Activated naive CD8-positive, alpha-beta T cell treated with anti-CD3 and anti-CD28 coated beads, Interleukin-2, amount 10 ng/mL, durations not matched to agents 7 days and 5 days (primary cell): ENCODE data around the gene PSAP. TPM values are rescaled to one million over a fixed set of nuclear protein-coding genes. Genes with fewer than 3 reads are reported as not detected.
"Not testable (repeated sequence)": the region's sequence is repeated elsewhere in the genome, so short reads cannot be mapped to it uniquely, and the experiment has no call there.

Experiments
- ATAC-seq: fragments of 150-1000 bp; cut with Tn5 transposase; one replicate; pipeline ENCODE4 v1.10.0; 2021; ENCODE audit warnings: low read depth, moderate library complexity
- POLR2A ChIA-PET: fragments of 350-600 bp; sonication (Branson Sonifier 250); formaldehyde crosslinking; loops from one replicate; lab custom pipeline; 2021; ENCODE audit warnings: antibody characterized with exemption; lab: Charles Lee
- DNase-seq: peaks from one replicate; pipeline ENCODE4 v3.0.0; 2021
- H3K27ac Mint-ChIP-seq: one replicate; pipeline ENCODE4 v1.8.0; 2022; ENCODE audit warnings: mild to moderate bottlenecking, mixed read lengths
- H3K27me3 Mint-ChIP-seq: one replicate; pipeline ENCODE4 v1.8.0; 2022; ENCODE audit warnings: mild to moderate bottlenecking, moderate library complexity, mixed read lengths
- H3K36me3 Mint-ChIP-seq: one replicate; pipeline ENCODE4 v1.8.0; 2021; ENCODE audit warnings: mild to moderate bottlenecking, mixed read lengths
- H3K4me1 Mint-ChIP-seq: one replicate; pipeline ENCODE4 v1.8.0; 2021; ENCODE audit warnings: mixed read lengths
- H3K4me3 Mint-ChIP-seq: one replicate; pipeline ENCODE4 v1.8.0; 2022; ENCODE audit warnings: mild to moderate bottlenecking, moderate library complexity, mixed read lengths
- H3K9me3 Mint-ChIP-seq: one replicate; pipeline ENCODE4 v1.8.0; 2021; ENCODE audit warnings: mixed read lengths
- total RNA-seq, 2 experiments: library from RNA; stranded (reverse); gene quantifications; one replicate each; pipeline ENCODE4 v1.2.3, GENCODE V29; 2021

The PSAP gene
- total RNA-seq, 2 experiments from 2014 or later: 171 to 175 TPM

DNA sequence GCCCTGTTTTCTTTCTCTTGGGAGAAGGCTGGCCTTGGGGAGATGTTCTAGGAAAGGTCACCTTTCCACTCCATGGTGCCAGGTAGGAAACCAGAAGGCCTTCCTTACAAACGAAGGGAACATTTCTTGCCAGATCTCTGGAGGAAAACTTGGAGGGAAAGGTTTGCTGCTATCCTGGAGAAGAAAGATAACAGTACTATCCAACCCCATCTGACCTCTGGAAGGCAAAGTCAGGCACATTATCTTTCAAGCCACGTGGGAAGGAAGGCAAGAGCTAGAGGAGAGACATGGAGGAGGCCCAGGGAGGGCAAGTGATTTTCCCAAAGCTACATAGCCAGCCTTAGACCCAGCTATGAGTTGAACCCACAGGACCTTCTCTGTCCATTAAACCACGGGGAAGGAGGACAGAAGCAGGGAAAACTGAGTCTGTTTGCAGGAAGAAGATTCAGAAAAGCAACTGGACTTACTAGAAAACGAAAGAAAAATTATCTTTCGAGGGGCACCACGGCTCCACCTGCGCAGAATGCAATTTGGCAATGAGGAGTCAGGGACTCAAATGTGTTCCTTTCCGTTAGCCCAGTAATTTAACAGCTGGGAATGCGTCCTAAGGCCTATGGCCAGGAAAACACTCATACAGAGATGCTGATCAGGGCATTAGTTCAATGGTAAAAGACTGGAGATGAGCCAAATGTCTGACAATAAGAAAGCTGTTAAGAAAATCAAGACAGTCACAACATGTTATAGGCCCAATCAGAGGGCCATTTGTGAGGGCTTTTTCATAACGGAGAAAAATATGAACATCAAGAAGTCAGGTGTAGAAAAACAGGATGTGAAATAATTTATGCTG, 32.0 kb upstream of the PSAP start:
- no peak for DNase-seq
- H3K4me1 Mint-ChIP-seq: peaks cover 19% of the 10 kb centered on the region
- H3K36me3 Mint-ChIP-seq: no peaks in the 10 kb centered on the region
- no peak for ATAC-seq
- no peak overlapping the region for H3K4me3 Mint-ChIP-seq
- H3K9me3 Mint-ChIP-seq: no peaks in the 10 kb centered on the region
- POLR2A ChIA-PET: interaction anchor here (1.0 to 1.4 kb wide), 2 partner anchors 32 to 38 kb away, joined by 4 to 5 read pairs; partner anchors contain the start of gene PSAP
- peaks cover 12% of the 10 kb centered on the region for H3K27me3 Mint-ChIP-seq
- H3K27ac Mint-ChIP-seq: no peak overlapping the region

DNA sequence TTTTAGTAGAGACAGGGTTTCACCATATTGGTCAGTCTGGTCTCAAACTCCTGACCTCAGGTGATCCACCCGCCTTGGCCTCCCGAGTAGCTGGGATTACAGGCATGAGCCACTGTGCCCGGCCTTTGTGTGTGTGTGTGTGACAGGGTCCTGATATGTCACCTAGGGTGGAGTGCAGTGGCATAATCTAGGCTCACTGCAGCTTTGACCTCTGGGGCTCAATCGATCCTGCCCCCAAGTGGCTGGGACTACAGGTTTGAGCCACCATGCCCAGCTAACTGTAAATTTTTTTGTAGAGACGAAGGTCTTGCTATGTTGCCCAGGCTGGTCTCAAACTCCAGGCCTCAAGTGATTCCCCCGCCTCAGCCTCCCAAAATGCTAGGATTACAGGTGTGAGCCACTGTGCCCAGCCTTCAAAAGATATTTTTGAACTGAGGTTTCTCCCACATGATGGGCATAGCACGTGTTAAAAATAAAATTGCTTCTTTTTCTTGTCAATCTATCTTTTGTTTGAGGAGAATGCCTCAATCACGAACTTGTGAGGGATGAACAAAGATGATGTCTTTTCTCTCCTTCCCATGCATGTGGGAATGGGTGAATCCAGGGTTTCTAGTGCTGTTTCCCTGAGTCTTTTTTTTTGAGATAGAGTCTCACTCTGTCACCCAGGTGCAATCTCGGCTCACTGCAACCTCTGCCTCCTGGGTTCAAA, 30.8 kb upstream of the PSAP start:
- ATAC-seq: no peak
- Mint-ChIP-seq H3K27ac (no peak overlapping the region), H3K27me3 (peaks cover 7% of the 10 kb centered on the region), H3K4me1 (peaks cover 23% of the 10 kb centered on the region), H3K4me3 (no peak overlapping the region), H3K36me3 (no peaks in the 10 kb centered on the region), H3K9me3 (no peaks in the 10 kb centered on the region)
- no peak for DNase-seq
- POLR2A ChIA-PET: interaction anchor here (0.8 to 1.4 kb wide), 2 partner anchors 37 to 227 kb away, joined by 3 to 4 read pairs; no protein-coding TSS in a partner anchor

DNA sequence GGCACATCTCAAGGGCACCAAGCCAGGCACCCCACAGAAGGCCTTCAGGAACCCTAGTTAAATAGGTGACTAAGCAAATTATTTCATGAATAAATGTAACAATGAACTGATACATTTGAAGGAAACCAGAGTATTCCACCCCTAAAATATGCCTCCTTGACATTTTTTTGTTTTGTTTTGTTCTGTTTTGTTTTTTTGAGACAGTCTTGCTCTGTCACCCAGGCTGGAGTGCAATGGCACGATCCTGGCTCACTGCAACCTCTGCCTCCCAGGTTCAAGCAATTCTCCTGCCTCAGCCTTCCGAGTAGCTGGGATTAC, 30.2 kb upstream of the PSAP start:
- H3K27ac Mint-ChIP-seq, DNase-seq, H3K4me3 Mint-ChIP-seq, H3K36me3 Mint-ChIP-seq, POLR2A ChIA-PET, H3K9me3 Mint-ChIP-seq, ATAC-seq, H3K27me3 Mint-ChIP-seq: not testable (repeated sequence)
- H3K4me1 Mint-ChIP-seq: peaks cover 23% of the 10 kb centered on the region

DNA sequence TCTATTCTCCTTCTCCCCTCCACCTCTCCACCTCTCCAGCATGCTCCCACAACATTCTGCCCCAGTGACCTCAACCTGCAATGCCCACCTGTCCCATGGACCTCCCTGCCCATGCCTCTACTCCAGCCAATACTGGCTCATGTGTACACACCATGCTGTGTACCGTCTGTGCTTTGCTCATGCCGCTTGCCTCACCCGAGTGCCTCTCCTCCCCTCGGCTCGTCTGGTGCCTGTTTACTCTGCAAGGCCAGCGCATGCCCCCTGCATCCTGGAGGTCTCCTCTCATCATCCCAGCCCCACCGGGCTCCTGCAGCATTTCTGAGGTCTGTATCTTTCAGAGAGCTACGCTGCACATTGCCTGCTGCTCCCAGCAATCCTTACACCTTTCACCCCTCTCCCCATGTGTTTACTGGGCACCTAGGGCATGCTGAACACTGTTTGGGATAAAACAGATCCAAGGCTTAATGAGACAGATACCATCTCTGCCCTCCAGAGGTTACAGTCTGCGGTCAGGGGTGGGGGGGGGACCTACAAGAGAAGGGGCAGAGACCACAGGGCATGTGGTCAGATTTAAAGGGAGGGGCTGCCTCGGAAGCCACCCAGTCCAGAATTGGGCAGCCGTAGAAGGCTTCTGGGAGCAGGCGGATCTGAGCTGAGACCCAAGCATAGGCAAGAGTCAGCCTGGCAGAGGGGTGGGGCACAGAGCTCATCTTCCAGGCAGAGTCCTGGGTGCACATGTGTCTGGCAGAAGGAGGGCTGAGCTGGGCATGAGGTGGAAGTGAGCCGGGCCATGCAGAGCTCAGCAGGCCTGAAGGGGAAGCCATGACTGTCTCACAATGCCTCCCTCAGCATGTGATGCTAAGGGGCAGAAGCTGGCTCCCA, 29.6 kb upstream of the PSAP start:
- Mint-ChIP-seq H3K27me3 (peaks cover 4% of the 10 kb centered on the region), H3K9me3 (no peaks in the 10 kb centered on the region)

DNA sequence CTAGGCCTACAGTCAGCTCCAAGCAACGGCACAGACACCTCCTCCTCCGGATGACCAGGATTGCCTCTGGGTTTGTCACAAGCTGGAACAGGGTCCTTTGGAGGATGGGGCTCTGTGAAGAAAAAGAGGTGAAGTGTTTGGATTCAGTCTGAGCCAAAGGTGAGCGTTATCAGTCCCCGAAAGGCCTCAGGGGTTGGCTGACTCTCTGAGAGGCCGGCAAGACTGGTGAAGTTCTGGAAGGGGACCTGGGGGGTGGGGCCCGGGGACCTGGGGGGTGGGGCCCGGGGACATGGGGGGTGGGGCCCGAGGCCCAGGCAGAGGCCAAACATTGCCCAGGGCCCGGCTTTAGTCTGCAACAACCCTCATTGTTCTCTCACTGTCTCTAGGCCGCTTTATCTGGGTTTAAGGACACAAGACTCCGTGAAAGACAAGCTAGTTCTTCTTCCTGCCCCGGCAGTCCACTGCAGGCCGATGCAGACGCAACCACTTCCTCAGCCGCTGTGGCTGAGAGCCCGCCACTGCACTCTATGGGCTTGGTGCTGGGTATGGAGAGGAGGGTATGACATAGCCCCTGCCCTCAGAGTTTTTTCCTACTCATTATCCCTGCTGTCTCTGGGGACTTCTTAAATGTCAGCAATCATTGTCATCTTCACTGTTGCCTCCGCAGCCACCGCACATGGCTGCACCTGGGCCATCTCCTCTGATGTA, 27.4 kb upstream of the PSAP start:
- Mint-ChIP-seq H3K9me3 (no peaks in the 10 kb centered on the region), H3K27me3 (no peaks in the 10 kb centered on the region), H3K4me1 (peaks cover 23% of the 10 kb centered on the region), H3K4me3 (peak overlapping the region; percentile 68), H3K27ac (peak overlapping the region; percentile 89), H3K36me3 (no peaks in the 10 kb centered on the region)
- POLR2A ChIA-PET: interaction anchor here (0.6 to 1.5 kb wide), 7 partner anchors 18 to 857 kb away, joined by 3 to 5 read pairs (median 3); no protein-coding TSS in a partner anchor
- peak; percentile 94 for ATAC-seq
- DNase-seq: peak; percentile 64

More for the DNA sequence above, 29.6 kb upstream of the PSAP start:
- no peak overlapping the region for H3K4me3 Mint-ChIP-seq
- H3K27ac Mint-ChIP-seq: peak overlapping the region; percentile 14
- no peak for DNase-seq
- no peaks in the 10 kb centered on the region for H3K36me3 Mint-ChIP-seq
- no peak for ATAC-seq
- peaks cover 23% of the 10 kb centered on the region for H3K4me1 Mint-ChIP-seq
- POLR2A ChIA-PET: no interaction called here

DNA sequence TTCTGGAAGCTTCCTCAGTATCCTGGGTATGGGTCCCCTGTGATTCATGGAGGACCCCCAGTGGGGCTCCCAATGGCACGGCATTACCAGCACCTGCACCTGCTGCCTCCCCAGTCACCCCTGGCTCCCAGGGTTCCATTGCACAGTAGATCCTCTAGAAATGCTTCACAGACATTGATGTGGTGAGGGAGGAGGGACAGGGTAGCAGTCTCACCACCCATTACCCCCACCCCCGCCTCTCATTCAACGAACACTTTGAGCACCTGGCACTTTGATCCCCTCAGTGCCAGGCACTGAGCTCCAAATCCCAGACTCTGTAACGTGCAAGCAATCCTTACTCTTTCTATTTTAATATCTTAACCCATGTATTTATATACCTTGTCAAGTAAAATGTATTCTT, 26.8 kb upstream of the PSAP start:
- H3K27ac Mint-ChIP-seq: peak overlapping the region; percentile 89
- ATAC-seq: no peak
- POLR2A ChIA-PET: interaction anchor here (0.6 to 1.5 kb wide), 4 partner anchors 17 to 857 kb away, joined by 3 to 5 read pairs (median 4); no protein-coding TSS in a partner anchor

DNA sequence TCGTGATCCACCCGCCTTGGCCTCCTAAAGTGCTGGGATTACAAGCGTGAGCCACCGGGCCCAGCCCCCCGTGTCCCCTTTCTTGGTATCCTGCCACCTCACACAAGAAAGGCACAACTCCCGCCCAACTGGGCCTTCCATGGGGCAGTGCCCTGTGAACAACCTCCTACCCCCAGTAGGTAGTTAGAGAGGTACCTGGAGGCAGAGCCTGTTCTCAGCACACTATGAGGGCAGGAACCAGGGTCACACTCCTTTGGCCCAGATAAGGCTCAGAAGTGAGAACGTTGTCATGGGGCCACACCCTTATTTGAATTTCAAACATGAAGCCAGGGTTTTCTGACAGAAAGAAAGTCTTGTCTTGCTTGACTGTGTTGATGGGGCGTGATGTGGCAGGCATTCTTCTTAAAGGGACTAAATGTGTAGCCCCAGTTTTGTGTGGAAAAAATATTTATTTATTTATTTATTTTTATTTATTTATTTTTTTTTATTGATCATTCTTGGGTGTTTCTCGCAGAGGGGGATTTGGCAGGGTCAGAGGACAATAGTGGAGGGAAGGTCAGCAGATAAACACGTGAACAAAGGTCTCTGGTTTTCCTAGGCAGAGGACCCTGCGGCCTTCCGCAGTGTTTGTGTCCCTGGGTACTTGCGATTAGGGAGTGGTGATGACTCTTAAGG, 23.8 kb upstream of the PSAP start:
- H3K9me3 Mint-ChIP-seq, H3K4me3 Mint-ChIP-seq, H3K27ac Mint-ChIP-seq, ATAC-seq, H3K27me3 Mint-ChIP-seq, POLR2A ChIA-PET, DNase-seq, H3K36me3 Mint-ChIP-seq: not testable (repeated sequence)
- H3K4me1 Mint-ChIP-seq: peaks cover 17% of the 10 kb centered on the region

More for the DNA sequence above, 26.8 kb upstream of the PSAP start:
- Mint-ChIP-seq H3K4me1 (peaks cover 20% of the 10 kb centered on the region), H3K27me3 (no peaks in the 10 kb centered on the region), H3K4me3 (peak overlapping the region; percentile 64), H3K9me3 (no peaks in the 10 kb centered on the region), H3K36me3 (no peaks in the 10 kb centered on the region)
- DNase-seq: no peak

DNA sequence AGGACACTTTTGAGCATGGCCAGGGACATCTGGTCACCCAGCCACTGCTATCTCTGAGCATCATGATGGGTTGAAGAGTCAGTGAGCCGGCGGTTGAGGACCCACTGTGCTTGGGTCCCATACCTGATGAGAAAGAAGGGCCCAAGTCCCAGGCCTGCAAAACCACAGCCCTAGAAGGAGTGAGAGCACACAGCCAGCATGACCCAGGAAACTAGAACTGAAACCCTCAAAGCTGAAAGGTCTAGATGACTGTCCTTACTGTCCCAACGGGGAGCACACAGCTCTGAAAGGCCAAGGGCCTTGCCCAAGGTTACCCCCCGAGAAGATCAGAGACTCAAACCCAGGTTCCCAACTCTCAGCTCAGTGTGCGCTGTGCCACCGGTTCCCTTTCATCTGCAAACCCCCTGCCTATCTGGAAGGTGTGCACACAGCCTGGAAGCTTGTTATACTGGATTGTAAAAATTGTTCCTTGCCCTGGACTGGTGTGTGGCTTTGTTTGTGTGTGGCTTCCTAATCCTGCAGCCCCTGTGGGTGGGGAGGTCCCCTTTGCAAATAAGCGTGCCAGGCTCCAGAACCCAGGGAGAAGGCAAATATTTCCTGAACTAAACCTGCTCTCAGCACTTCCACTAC, 22.6 kb upstream of the PSAP start:
- no peak overlapping the region for H3K4me3 Mint-ChIP-seq
- DNase-seq: no peak
- no peak overlapping the region for H3K27ac Mint-ChIP-seq
- no peak for ATAC-seq
- POLR2A ChIA-PET: no interaction called here
- H3K27me3 Mint-ChIP-seq: no peaks in the 10 kb centered on the region
- H3K9me3 Mint-ChIP-seq: no peaks in the 10 kb centered on the region
- H3K36me3 Mint-ChIP-seq: no peaks in the 10 kb centered on the region
- H3K4me1 Mint-ChIP-seq: peaks cover 10% of the 10 kb centered on the region

DNA sequence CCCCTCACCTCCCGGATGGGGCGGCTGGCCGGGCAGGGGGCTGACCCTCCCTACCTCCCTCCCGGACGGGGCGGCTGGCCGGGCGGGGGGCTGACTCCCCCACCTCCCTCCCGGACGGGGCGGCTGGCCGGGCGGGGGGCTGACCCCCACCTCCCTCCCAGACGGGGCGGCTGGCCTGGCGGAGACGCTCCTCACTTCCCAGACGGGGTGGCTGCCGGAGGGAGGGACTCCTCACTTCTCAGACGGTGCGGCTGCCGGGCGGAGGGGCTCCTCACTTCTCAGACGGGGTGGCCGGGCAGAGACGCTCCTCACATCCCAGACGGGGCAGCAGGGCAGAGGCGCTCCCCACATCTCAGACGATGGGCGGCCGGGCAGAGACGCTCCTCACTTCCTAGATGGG, 18.6 kb upstream of the PSAP start:
- not testable (repeated sequence) for ATAC-seq, H3K4me3 Mint-ChIP-seq

DNA sequence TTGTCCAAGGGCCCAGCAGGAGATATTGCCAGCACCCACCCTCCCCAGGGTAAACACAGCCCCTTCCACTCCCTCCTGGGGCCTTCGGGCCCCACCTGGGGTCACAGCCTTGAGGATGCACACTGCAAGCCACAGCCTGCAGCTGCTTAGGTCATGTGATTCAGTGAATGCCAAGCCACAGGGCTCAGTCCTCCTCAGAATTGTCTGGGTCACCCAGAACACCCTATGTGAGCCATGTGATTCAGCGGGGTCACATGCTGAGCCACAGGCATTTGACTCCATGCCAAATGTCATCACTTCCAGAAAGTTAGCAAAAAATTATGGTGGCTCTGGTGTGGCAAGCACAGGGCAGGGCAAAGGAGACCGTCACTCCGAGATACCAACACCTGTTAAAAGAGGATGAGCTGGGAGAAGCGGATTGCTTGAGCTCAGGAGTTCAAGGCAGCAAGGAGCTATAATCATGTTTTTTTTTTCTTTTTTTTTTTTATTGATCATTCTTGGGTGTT, 17.2 kb upstream of the PSAP start:
- Mint-ChIP-seq H3K9me3 (no peaks in the 10 kb centered on the region), H3K4me3 (no peak overlapping the region), H3K36me3 (no peaks in the 10 kb centered on the region), H3K4me1 (peaks cover 3% of the 10 kb centered on the region), H3K27me3 (peaks cover 4% of the 10 kb centered on the region), H3K27ac (no peak overlapping the region)
- DNase-seq: no peak
- POLR2A ChIA-PET: no interaction called here
- peak; percentile 54 for ATAC-seq

More for the DNA sequence above, 18.6 kb upstream of the PSAP start:
- H3K27me3 Mint-ChIP-seq, H3K27ac Mint-ChIP-seq, POLR2A ChIA-PET, H3K9me3 Mint-ChIP-seq, H3K36me3 Mint-ChIP-seq, DNase-seq, H3K4me1 Mint-ChIP-seq: not testable (repeated sequence)

DNA sequence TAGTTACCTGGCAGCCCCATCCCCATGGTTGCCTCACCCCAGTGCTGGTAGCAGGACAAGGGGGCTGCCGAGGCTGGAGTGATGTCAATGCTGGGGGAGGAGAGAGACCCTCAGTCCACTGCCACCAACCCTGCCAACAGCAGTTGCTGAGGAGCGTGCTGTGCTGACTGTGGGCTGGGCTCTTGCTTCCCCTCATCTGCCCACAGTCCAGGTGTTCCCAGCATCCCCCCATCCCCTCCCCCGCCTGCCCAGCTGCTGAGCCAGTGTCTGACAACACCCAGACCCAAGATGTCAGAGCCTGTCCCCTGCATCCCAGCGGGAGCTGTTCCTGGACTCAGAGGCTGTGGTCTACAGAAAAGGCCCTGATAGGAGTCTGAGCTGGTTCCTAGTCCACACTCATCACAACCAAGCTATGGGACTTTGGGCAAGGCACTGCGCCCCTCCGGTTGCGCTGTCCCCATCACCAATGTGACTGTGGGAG, 14.6 kb upstream of the PSAP start:
- Mint-ChIP-seq H3K36me3 (no peaks in the 10 kb centered on the region), H3K27me3 (peaks cover 4% of the 10 kb centered on the region), H3K4me3 (no peak overlapping the region), H3K27ac (no peak overlapping the region), H3K9me3 (no peaks in the 10 kb centered on the region), H3K4me1 (peaks cover 6% of the 10 kb centered on the region)
- no peak for ATAC-seq
- DNase-seq: no peak
- POLR2A ChIA-PET: no interaction called here
